WTC11 (cell line): ENCODE measurements around the gene LGALS12. TPM values are rescaled to one million over a fixed set of nuclear protein-coding genes. Genes with fewer than 3 reads are reported as not detected.

Experiments used
- ATAC-seq: fragments of 200-7000 bp; cut with Tn5 transposase; 2 replicates; pipeline ENCODE4 v1.10.0; 2021; ENCODE audit warnings: mild to moderate bottlenecking, moderate library complexity
- CTCF ChIA-PET: fragments of 300-600 bp; sonication (Branson Sonifier 250); formaldehyde crosslinking; loops from one replicate; lab custom pipeline; 2021; ENCODE audit warnings: antibody characterized with exemption; lab: Charles Lee
- POLR2A ChIA-PET: fragments of 350-600 bp; sonication (Branson Sonifier 250); formaldehyde crosslinking; loops from one replicate; lab custom pipeline; 2021; ENCODE audit warnings: antibody characterized with exemption; lab: Charles Lee
- DNase-seq: peaks from one replicate; pipeline ENCODE4 v3.0.0; 2021; ENCODE audit warnings: low spot score
- H3K27ac Mint-ChIP-seq: 2 replicates; pipeline ENCODE4 v1.8.0; 2021; ENCODE audit warnings: mixed read lengths
- H3K27me3 Mint-ChIP-seq: 2 replicates; pipeline ENCODE4 v1.8.0; 2021; ENCODE audit warnings: low read depth, mild to moderate bottlenecking, moderate library complexity, mixed read lengths
- H3K36me3 Mint-ChIP-seq: 2 replicates; pipeline ENCODE4 v1.8.0; 2021; ENCODE audit warnings: mixed read lengths
- H3K4me1 Mint-ChIP-seq: 2 replicates; pipeline ENCODE4 v1.8.0; 2022; ENCODE audit warnings: mixed read lengths
- H3K4me3 Mint-ChIP-seq: 2 replicates; pipeline ENCODE4 v1.8.0; 2021; ENCODE audit warnings: mild to moderate bottlenecking, moderate library complexity, mixed read lengths
- H3K9me3 Mint-ChIP-seq: 2 replicates; pipeline ENCODE4 v1.8.0; 2021; ENCODE audit warnings: mixed read lengths
- ETV6 ChIP-seq: sonication (generic); formaldehyde crosslinking; IDR thresholded peaks from 2 replicates; pipeline ENCODE4 v1.8.1; 2022; ENCODE audit warnings: mild to moderate bottlenecking, missing genetic modification reagents
- FOXP1 ChIP-seq: sonication (generic); formaldehyde crosslinking; IDR thresholded peaks from 2 replicates; pipeline ENCODE4 v1.8.0; 2022; ENCODE audit warnings: missing genetic modification reagents, mild to moderate bottlenecking, moderate library complexity, borderline replicate concordance
- GTF2I ChIP-seq: fragments of 250-450 bp; sonication (Bioruptor Pico); conservative IDR thresholded peaks from 2 replicates; pipeline ENCODE4 v1.4.0; 2021; ENCODE audit warnings: mild to moderate bottlenecking
- HMGA2 ChIP-seq: fragments of 250-450 bp; sonication (Bioruptor Pico); IDR thresholded peaks from 2 replicates; pipeline ENCODE4 v1.4.0; 2021; ENCODE audit warnings: mild to moderate bottlenecking, moderate library complexity
- NFE2L1 ChIP-seq: sonication (generic); formaldehyde crosslinking; IDR thresholded peaks from 2 replicates; pipeline ENCODE4 v1.8.1; 2023; ENCODE audit warnings: missing genetic modification reagents
- NR3C1 ChIP-seq: sonication (generic); formaldehyde crosslinking; conservative IDR thresholded peaks from 2 replicates; pipeline ENCODE4 v1.8.1; 2023; ENCODE audit warnings: low read depth, mild to moderate bottlenecking, missing genetic modification reagents
- SP1 ChIP-seq: sonication (generic); formaldehyde crosslinking; conservative IDR thresholded peaks from 2 replicates; pipeline ENCODE4 v1.8.1; 2022; ENCODE audit warnings: missing genetic modification reagents
- TEAD1 ChIP-seq: sonication (generic); formaldehyde crosslinking; IDR thresholded peaks from 2 replicates; pipeline ENCODE4 v1.8.0; 2022; ENCODE audit warnings: mild to moderate bottlenecking, missing genetic modification reagents
- TEAD4 ChIP-seq: sonication (generic); formaldehyde crosslinking; IDR thresholded peaks from 2 replicates; pipeline ENCODE4 v1.8.0; 2022; ENCODE audit warnings: mild to moderate bottlenecking, missing genetic modification reagents
- TP53 ChIP-seq: sonication (generic); formaldehyde crosslinking; IDR thresholded peaks from 2 replicates; pipeline ENCODE4 v1.8.1; 2023; ENCODE audit warnings: mild to moderate bottlenecking, missing genetic modification reagents
- ZNF423 ChIP-seq: fragments of 250-450 bp; sonication (Bioruptor Pico); IDR thresholded peaks from 2 replicates; pipeline ENCODE4 v2.1.2; 2022; ENCODE audit warnings: mild to moderate bottlenecking, moderate library complexity
- total RNA-seq: library from RNA; stranded (reverse); gene quantifications from 3 replicates; pipeline ENCODE4 v1.2.3, GENCODE V29; 2021
- TF ChIP-seq, protein P1 (sequence below): sonication (generic); formaldehyde crosslinking; IDR thresholded peaks from 2 replicates; pipeline ENCODE4 v1.8.1; 2023; ENCODE audit warnings: mild to moderate bottlenecking, missing genetic modification reagents
- TF ChIP-seq, protein P2 (sequence below): sonication (generic); formaldehyde crosslinking; IDR thresholded peaks from 2 replicates; pipeline ENCODE4 v1.8.1; 2023; ENCODE audit warnings: mild to moderate bottlenecking, moderate library complexity, missing genetic modification reagents
- TF ChIP-seq, protein P3 (sequence below): fragments of 250-450 bp; sonication (Bioruptor Pico); IDR thresholded peaks from 2 replicates; pipeline ENCODE4 v1.9.0; 2021; ENCODE audit warnings: mild to moderate bottlenecking
- TF ChIP-seq, protein P4 (sequence below): sonication (generic); formaldehyde crosslinking; IDR thresholded peaks from 2 replicates; pipeline ENCODE4 v1.8.1; 2023; ENCODE audit warnings: mild to moderate bottlenecking, missing genetic modification reagents
- TF ChIP-seq, protein P5 (sequence below): sonication (generic); formaldehyde crosslinking; IDR thresholded peaks from 2 replicates; pipeline ENCODE4 v1.8.1; 2022; ENCODE audit warnings: low read depth, mild to moderate bottlenecking, moderate library complexity, missing genetic modification reagents, borderline replicate concordance
- TF ChIP-seq, protein P6 (sequence below): sonication (generic); formaldehyde crosslinking; IDR thresholded peaks from 2 replicates; pipeline ENCODE4 v1.8.0; 2022; ENCODE audit warnings: mild to moderate bottlenecking, missing genetic modification reagents
- TF ChIP-seq, protein P7 (sequence below): sonication (generic); formaldehyde crosslinking; conservative IDR thresholded peaks from 2 replicates; pipeline ENCODE4 v1.8.1; 2022; ENCODE audit warnings: mild to moderate bottlenecking, missing genetic modification reagents
- TF ChIP-seq, protein P8 (sequence below): fragments of 250-450 bp; sonication (Bioruptor Pico); IDR thresholded peaks from 2 replicates; pipeline ENCODE4 v1.9.0; 2021; ENCODE audit warnings: mild to moderate bottlenecking, borderline replicate concordance

Gene LGALS12
- total RNA-seq, 1 experiment from 2014 or later, result 1.4 TPM

DNA sequence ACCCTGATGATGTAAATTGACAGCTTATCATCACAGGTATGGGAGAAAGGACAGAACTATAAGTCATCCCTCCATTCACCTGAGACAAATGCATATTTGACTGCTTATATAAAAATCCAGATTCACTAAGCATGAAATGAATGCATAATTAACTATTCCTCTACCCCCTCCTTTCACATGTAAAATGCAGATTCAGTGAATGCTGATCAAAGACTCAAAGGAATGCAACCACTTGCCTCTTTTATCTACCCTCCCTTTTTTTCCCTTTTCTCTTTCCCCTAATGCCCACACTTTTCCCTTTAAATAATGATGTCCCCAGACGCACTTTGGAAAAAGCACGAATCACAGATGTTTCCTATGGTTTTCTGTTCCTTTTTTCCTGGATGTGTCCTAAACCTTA is 26.2 kb downstream of the LGALS12 start:
- H3K9me3 Mint-ChIP-seq, result no peaks in the 10 kb centered on the region
- peak overlapping the region; percentile 47 for H3K4me3 Mint-ChIP-seq
- no peaks in the 10 kb centered on the region for H3K27me3 Mint-ChIP-seq
- ATAC-seq (no peak), DNase-seq (no peak)
- peaks cover 72% of the 10 kb centered on the region for H3K4me1 Mint-ChIP-seq
- H3K36me3 Mint-ChIP-seq, result peaks cover 3% of the 10 kb centered on the region; the same call in 1 of the 2 replicates
- H3K27ac Mint-ChIP-seq, result peak overlapping the region; percentile 99
- ChIA-PET CTCF (interaction anchor here (1.9 kb wide), 1 partner anchor 24 kb away, joined by 8 read pairs; no protein-coding TSS in a partner anchor), POLR2A (no interaction called here)
- TF ChIP-seq NFE2L1 (0 out of 2 replicates have a peak, but pooled peaks have one; percentile 30), SP1 (CRISPR knock-in tag) (0 out of 2 replicates have a peak, but pooled peaks have one; percentile 18), TEAD1 (CRISPR knock-in tag) (peak; percentile 47; the same call in 1 of the 2 replicates), TEAD4 (CRISPR knock-in tag) (0 out of 2 replicates have a peak, but pooled peaks have one; percentile 31)
- TF ChIP-seq, protein P1, sequence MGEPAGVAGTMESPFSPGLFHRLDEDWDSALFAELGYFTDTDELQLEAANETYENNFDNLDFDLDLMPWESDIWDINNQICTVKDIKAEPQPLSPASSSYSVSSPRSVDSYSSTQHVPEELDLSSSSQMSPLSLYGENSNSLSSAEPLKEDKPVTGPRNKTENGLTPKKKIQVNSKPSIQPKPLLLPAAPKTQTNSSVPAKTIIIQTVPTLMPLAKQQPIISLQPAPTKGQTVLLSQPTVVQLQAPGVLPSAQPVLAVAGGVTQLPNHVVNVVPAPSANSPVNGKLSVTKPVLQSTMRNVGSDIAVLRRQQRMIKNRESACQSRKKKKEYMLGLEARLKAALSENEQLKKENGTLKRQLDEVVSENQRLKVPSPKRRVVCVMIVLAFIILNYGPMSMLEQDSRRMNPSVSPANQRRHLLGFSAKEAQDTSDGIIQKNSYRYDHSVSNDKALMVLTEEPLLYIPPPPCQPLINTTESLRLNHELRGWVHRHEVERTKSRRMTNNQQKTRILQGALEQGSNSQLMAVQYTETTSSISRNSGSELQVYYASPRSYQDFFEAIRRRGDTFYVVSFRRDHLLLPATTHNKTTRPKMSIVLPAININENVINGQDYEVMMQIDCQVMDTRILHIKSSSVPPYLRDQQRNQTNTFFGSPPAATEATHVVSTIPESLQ (CRISPR knock-in tag), result no peak
- TF ChIP-seq, protein P2, sequence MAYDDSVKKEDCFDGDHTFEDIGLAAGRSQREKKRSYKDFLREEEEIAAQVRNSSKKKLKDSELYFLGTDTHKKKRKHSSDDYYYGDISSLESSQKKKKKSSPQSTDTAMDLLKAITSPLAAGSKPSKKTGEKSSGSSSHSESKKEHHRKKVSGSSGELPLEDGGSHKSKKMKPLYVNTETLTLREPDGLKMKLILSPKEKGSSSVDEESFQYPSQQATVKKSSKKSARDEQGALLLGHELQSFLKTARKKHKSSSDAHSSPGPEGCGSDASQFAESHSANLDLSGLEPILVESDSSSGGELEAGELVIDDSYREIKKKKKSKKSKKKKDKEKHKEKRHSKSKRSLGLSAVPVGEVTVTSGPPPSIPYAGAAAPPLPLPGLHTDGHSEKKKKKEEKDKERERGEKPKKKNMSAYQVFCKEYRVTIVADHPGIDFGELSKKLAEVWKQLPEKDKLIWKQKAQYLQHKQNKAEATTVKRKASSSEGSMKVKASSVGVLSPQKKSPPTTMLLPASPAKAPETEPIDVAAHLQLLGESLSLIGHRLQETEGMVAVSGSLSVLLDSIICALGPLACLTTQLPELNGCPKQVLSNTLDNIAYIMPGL (CRISPR knock-in tag), result no peak
- TF ChIP-seq, protein P3, sequence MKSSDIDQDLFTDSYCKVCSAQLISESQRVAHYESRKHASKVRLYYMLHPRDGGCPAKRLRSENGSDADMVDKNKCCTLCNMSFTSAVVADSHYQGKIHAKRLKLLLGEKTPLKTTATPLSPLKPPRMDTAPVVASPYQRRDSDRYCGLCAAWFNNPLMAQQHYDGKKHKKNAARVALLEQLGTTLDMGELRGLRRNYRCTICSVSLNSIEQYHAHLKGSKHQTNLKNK, result no peak
- TF ChIP-seq, protein P4, sequence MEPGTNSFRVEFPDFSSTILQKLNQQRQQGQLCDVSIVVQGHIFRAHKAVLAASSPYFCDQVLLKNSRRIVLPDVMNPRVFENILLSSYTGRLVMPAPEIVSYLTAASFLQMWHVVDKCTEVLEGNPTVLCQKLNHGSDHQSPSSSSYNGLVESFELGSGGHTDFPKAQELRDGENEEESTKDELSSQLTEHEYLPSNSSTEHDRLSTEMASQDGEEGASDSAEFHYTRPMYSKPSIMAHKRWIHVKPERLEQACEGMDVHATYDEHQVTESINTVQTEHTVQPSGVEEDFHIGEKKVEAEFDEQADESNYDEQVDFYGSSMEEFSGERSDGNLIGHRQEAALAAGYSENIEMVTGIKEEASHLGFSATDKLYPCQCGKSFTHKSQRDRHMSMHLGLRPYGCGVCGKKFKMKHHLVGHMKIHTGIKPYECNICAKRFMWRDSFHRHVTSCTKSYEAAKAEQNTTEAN, result 0 out of 2 replicates have a peak, but pooled peaks have one; percentile 16

DNA sequence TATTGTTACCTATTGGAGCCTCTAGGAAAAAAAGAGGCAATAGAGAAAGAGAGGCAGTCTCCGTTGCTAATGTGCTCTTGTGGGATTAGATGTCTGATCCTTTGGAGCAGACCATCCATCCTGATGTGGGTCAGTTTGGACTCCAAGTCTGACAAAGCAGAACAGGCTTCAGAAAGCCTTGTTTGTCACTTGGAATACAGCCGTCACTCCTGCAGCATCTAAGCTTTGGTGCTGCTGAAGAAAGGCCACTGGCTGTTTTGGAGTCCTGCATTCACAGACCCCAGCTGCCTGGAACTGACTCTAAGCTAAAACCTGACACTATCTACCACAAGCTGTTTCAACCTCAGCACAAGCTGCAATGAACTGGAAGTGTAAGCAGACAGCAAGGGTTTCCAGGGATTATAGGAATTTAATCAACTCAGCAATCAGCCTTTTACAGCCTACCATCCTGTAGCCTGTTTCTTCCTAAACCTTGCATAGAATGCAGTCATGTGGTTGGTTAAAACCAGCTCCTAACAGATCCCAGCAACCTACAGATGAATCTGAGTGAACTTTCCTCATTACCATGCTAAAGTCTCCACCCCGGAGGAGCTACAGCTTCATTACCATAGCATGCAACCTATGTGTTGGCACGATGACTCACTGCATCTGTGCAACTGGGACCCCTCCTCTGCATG is 27.1 kb downstream of the LGALS12 start:
- Mint-ChIP-seq H3K27me3 (no peaks in the 10 kb centered on the region), H3K4me1 (peaks cover 69% of the 10 kb centered on the region), H3K9me3 (no peaks in the 10 kb centered on the region), H3K4me3 (peak overlapping the region; percentile 26; the same call in 1 of the 2 replicates), H3K36me3 (no peaks in the 10 kb centered on the region), H3K27ac (peak overlapping the region; percentile 95)
- DNase-seq (no peak), ATAC-seq (no peak)
- ChIA-PET POLR2A (interaction anchor here (0.6 kb wide), 1 partner anchor 149 kb away, joined by 3 read pairs; the partner anchor contains the start of gene RTN3), CTCF (interaction anchor here (1.9 kb wide), 1 partner anchor 25 kb away, joined by 8 read pairs; no protein-coding TSS in a partner anchor)
- TF ChIP-seq GTF2I (CRISPR knock-in tag), result no peak
- TF ChIP-seq ZNF423, result no peak
- no peak for TF ChIP-seq HMGA2 (CRISPR knock-in tag)
- TF ChIP-seq, protein P5, sequence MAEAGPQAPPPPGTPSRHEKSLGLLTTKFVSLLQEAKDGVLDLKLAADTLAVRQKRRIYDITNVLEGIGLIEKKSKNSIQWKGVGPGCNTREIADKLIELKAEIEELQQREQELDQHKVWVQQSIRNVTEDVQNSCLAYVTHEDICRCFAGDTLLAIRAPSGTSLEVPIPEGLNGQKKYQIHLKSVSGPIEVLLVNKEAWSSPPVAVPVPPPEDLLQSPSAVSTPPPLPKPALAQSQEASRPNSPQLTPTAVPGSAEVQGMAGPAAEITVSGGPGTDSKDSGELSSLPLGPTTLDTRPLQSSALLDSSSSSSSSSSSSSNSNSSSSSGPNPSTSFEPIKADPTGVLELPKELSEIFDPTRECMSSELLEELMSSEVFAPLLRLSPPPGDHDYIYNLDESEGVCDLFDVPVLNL (CRISPR knock-in tag), result no peak
- no peak for TF ChIP-seq ETV6 (CRISPR knock-in tag)
- TF ChIP-seq, protein P6, sequence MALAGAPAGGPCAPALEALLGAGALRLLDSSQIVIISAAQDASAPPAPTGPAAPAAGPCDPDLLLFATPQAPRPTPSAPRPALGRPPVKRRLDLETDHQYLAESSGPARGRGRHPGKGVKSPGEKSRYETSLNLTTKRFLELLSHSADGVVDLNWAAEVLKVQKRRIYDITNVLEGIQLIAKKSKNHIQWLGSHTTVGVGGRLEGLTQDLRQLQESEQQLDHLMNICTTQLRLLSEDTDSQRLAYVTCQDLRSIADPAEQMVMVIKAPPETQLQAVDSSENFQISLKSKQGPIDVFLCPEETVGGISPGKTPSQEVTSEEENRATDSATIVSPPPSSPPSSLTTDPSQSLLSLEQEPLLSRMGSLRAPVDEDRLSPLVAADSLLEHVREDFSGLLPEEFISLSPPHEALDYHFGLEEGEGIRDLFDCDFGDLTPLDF (CRISPR knock-in tag), result no peak
- no peak for TF ChIP-seq FOXP1 (CRISPR knock-in tag)
- no peak for TF ChIP-seq TP53 (CRISPR knock-in tag)
- TF ChIP-seq, protein P7, sequence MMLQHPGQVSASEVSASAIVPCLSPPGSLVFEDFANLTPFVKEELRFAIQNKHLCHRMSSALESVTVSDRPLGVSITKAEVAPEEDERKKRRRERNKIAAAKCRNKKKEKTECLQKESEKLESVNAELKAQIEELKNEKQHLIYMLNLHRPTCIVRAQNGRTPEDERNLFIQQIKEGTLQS, result no peak
- TF ChIP-seq, protein P8, sequence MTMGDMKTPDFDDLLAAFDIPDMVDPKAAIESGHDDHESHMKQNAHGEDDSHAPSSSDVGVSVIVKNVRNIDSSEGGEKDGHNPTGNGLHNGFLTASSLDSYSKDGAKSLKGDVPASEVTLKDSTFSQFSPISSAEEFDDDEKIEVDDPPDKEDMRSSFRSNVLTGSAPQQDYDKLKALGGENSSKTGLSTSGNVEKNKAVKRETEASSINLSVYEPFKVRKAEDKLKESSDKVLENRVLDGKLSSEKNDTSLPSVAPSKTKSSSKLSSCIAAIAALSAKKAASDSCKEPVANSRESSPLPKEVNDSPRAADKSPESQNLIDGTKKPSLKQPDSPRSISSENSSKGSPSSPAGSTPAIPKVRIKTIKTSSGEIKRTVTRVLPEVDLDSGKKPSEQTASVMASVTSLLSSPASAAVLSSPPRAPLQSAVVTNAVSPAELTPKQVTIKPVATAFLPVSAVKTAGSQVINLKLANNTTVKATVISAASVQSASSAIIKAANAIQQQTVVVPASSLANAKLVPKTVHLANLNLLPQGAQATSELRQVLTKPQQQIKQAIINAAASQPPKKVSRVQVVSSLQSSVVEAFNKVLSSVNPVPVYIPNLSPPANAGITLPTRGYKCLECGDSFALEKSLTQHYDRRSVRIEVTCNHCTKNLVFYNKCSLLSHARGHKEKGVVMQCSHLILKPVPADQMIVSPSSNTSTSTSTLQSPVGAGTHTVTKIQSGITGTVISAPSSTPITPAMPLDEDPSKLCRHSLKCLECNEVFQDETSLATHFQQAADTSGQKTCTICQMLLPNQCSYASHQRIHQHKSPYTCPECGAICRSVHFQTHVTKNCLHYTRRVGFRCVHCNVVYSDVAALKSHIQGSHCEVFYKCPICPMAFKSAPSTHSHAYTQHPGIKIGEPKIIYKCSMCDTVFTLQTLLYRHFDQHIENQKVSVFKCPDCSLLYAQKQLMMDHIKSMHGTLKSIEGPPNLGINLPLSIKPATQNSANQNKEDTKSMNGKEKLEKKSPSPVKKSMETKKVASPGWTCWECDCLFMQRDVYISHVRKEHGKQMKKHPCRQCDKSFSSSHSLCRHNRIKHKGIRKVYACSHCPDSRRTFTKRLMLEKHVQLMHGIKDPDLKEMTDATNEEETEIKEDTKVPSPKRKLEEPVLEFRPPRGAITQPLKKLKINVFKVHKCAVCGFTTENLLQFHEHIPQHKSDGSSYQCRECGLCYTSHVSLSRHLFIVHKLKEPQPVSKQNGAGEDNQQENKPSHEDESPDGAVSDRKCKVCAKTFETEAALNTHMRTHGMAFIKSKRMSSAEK (CRISPR knock-in tag), result no peak
- no peak for TF ChIP-seq TEAD4 (CRISPR knock-in tag)
- TF ChIP-seq NR3C1 (CRISPR knock-in tag), result no peak
